Uterus (tissue), 2 donors: Measurements from ENCODE around the gene LHPP.

Source experiments
- CTCF ChIP-seq, 4 experiments: fragments of 200-600 bp in 2 of 4; fragments of 450-650 bp in 2 of 4; sonication (generic) in 2 of 4; IDR thresholded peaks; one replicate each; pipeline ENCODE4 v1.5.1; 2016 to 2019; ENCODE audit warnings: antibody characterized with exemption in 4 of 4, mild to moderate bottlenecking in 2 of 4, moderate library complexity in 1 of 4
- POLR2A ChIP-seq, 2 donors: fragments of 450-650 bp; IDR thresholded peaks; one replicate each; pipeline ENCODE4 v1.6.1; 2016; ENCODE audit warnings: antibody characterized with exemption in 2 of 2, mild to moderate bottlenecking in 1 of 2, moderate library complexity in 1 of 2

GRCh38 chr10:124605856-124606812, 144.5 kb downstream of the LHPP start:
- TF ChIP-seq CTCF (IDR thresholded peaks at IDR 0.05) (no peak), POLR2A (IDR thresholded peaks at IDR 0.05) (no peak)
